ENCODE data around the gene ROBO1.

ROBO1 gene

GRCh38 chr3:78645628-78646310 is 1122.0 kb downstream of the ROBO1 start:
- no peak for DNase-seq
- Mint-ChIP-seq H3K27ac (no peak overlapping the region), H3K27me3 (no peaks in the 10 kb centered on the region), H3K4me1 (ENCODE audit: low read depth) (no peaks in the 10 kb centered on the region), H3K36me3 (ENCODE audit: low read depth) (no peaks in the 10 kb centered on the region), H3K9me3 (no peaks in the 10 kb centered on the region), H3K4me3 (no peak overlapping the region)

GRCh38 chr3:78644847-78645246 is 1123.0 kb downstream of the ROBO1 start:
- Mint-ChIP-seq H3K27ac (no peak overlapping the region), H3K9me3 (no peaks in the 10 kb centered on the region), H3K4me3 (no peak overlapping the region), H3K36me3 (ENCODE audit: low read depth) (no peaks in the 10 kb centered on the region), H3K27me3 (no peaks in the 10 kb centered on the region), H3K4me1 (ENCODE audit: low read depth) (no peaks in the 10 kb centered on the region)
- no peak for DNase-seq

GRCh38 chr3:78642226-78643035 is 1125.4 kb downstream of the ROBO1 start:
- Mint-ChIP-seq H3K9me3 (no peaks in the 10 kb centered on the region), H3K4me3 (no peak overlapping the region), H3K27me3 (no peaks in the 10 kb centered on the region), H3K27ac (no peak overlapping the region), H3K36me3 (ENCODE audit: low read depth) (no peaks in the 10 kb centered on the region), H3K4me1 (ENCODE audit: low read depth) (no peaks in the 10 kb centered on the region)
- no peak for DNase-seq

GRCh38 chr3:78641703-78642102 is 1126.1 kb downstream of the ROBO1 start:
- Mint-ChIP-seq H3K36me3 (ENCODE audit: low read depth) (no peaks in the 10 kb centered on the region), H3K4me3 (no peak overlapping the region)

GRCh38 chr3:78634316-78634715 is 1133.5 kb downstream of the ROBO1 start:
- no peaks in the 10 kb centered on the region for H3K36me3 Mint-ChIP-seq (ENCODE audit: low read depth)
- peaks cover 2% of the 10 kb centered on the region for H3K9me3 Mint-ChIP-seq

More at GRCh38 chr3:78641703-78642102, 1126.1 kb downstream of the ROBO1 start:
- H3K9me3 Mint-ChIP-seq: no peaks in the 10 kb centered on the region
- no peak overlapping the region for H3K27ac Mint-ChIP-seq
- no peaks in the 10 kb centered on the region for H3K27me3 Mint-ChIP-seq
- DNase-seq: no peak
- H3K4me1 Mint-ChIP-seq (ENCODE audit: low read depth): no peaks in the 10 kb centered on the region

GRCh38 chr3:78633626-78634025 is 1134.2 kb downstream of the ROBO1 start:
- Mint-ChIP-seq H3K27ac (no peak overlapping the region), H3K9me3 (peaks cover 2% of the 10 kb centered on the region), H3K36me3 (ENCODE audit: low read depth) (no peaks in the 10 kb centered on the region), H3K4me3 (no peak overlapping the region), H3K27me3 (no peaks in the 10 kb centered on the region), H3K4me1 (ENCODE audit: low read depth) (no peaks in the 10 kb centered on the region)
- no peak for DNase-seq

More at GRCh38 chr3:78634316-78634715, 1133.5 kb downstream of the ROBO1 start:
- H3K4me3 Mint-ChIP-seq: no peak overlapping the region
- no peaks in the 10 kb centered on the region for H3K4me1 Mint-ChIP-seq (ENCODE audit: low read depth)
- DNase-seq: no peak
- no peak overlapping the region for H3K27ac Mint-ChIP-seq
- H3K27me3 Mint-ChIP-seq: no peaks in the 10 kb centered on the region

- no peak for DNase-seq
Observed at GRCh38 chr3:78632925-78633553, 1134.8 kb downstream of the ROBO1 start.

GRCh38 chr3:78629544-78629943 is 1138.3 kb downstream of the ROBO1 start:
- H3K4me3 Mint-ChIP-seq: no peak overlapping the region
- DNase-seq: no peak
- H3K27me3 Mint-ChIP-seq: no peaks in the 10 kb centered on the region
- no peak overlapping the region for H3K27ac Mint-ChIP-seq
- no peaks in the 10 kb centered on the region for H3K36me3 Mint-ChIP-seq (ENCODE audit: low read depth)
- peaks cover 2% of the 10 kb centered on the region for H3K9me3 Mint-ChIP-seq
- no peaks in the 10 kb centered on the region for H3K4me1 Mint-ChIP-seq (ENCODE audit: low read depth)

More at GRCh38 chr3:78632925-78633553, 1134.8 kb downstream of the ROBO1 start:
- H3K9me3 Mint-ChIP-seq: peaks cover 2% of the 10 kb centered on the region
- H3K27me3 Mint-ChIP-seq: no peaks in the 10 kb centered on the region
- no peak overlapping the region for H3K27ac Mint-ChIP-seq
- H3K4me1 Mint-ChIP-seq (ENCODE audit: low read depth): no peaks in the 10 kb centered on the region
- no peak overlapping the region for H3K4me3 Mint-ChIP-seq
- no peaks in the 10 kb centered on the region for H3K36me3 Mint-ChIP-seq (ENCODE audit: low read depth)

- Mint-ChIP-seq H3K4me3 (no peak overlapping the region), H3K36me3 (ENCODE audit: low read depth) (no peaks in the 10 kb centered on the region), H3K27ac (no peak overlapping the region), H3K27me3 (no peaks in the 10 kb centered on the region), H3K9me3 (no peaks in the 10 kb centered on the region), H3K4me1 (ENCODE audit: low read depth) (no peaks in the 10 kb centered on the region)
- DNase-seq: no peak
Observed at GRCh38 chr3:78621061-78621716, 1146.6 kb downstream of the ROBO1 start.

GRCh38 chr3:78614486-78614885 is 1153.3 kb downstream of the ROBO1 start:
- no peaks in the 10 kb centered on the region for H3K4me1 Mint-ChIP-seq (ENCODE audit: low read depth)
- H3K27me3 Mint-ChIP-seq: no peaks in the 10 kb centered on the region
- no peaks in the 10 kb centered on the region for H3K36me3 Mint-ChIP-seq (ENCODE audit: low read depth)
- no peaks in the 10 kb centered on the region for H3K9me3 Mint-ChIP-seq
- no peak for DNase-seq
- H3K4me3 Mint-ChIP-seq: no peak overlapping the region
- H3K27ac Mint-ChIP-seq: no peak overlapping the region

- no peaks in the 10 kb centered on the region for H3K36me3 Mint-ChIP-seq (ENCODE audit: low read depth)
- H3K27ac Mint-ChIP-seq: no peak overlapping the region
- no peak overlapping the region for H3K4me3 Mint-ChIP-seq
- H3K9me3 Mint-ChIP-seq: no peaks in the 10 kb centered on the region
- DNase-seq: no peak
- no peaks in the 10 kb centered on the region for H3K27me3 Mint-ChIP-seq
- H3K4me1 Mint-ChIP-seq (ENCODE audit: low read depth): no peaks in the 10 kb centered on the region
Observed at GRCh38 chr3:78613421-78613879, 1154.3 kb downstream of the ROBO1 start.

GRCh38 chr3:78611278-78611677 is 1156.5 kb downstream of the ROBO1 start:
- no peak for DNase-seq
- H3K4me1 Mint-ChIP-seq (ENCODE audit: low read depth): no peaks in the 10 kb centered on the region
- no peak overlapping the region for H3K27ac Mint-ChIP-seq
- H3K36me3 Mint-ChIP-seq (ENCODE audit: low read depth): no peaks in the 10 kb centered on the region
- H3K27me3 Mint-ChIP-seq: no peaks in the 10 kb centered on the region
- H3K9me3 Mint-ChIP-seq: no peaks in the 10 kb centered on the region
- H3K4me3 Mint-ChIP-seq: no peak overlapping the region

GRCh38 chr3:78610462-78611125 is 1157.2 kb downstream of the ROBO1 start:
- Mint-ChIP-seq H3K9me3 (no peaks in the 10 kb centered on the region), H3K27ac (no peak overlapping the region), H3K27me3 (no peaks in the 10 kb centered on the region), H3K4me1 (ENCODE audit: low read depth) (no peaks in the 10 kb centered on the region), H3K36me3 (ENCODE audit: low read depth) (no peaks in the 10 kb centered on the region), H3K4me3 (no peak overlapping the region)
- no peak for DNase-seq

GRCh38 chr3:78606756-78607155 is 1161.0 kb downstream of the ROBO1 start:
- H3K27ac Mint-ChIP-seq: no peak overlapping the region
- no peaks in the 10 kb centered on the region for H3K36me3 Mint-ChIP-seq (ENCODE audit: low read depth)
- no peak for DNase-seq
- no peaks in the 10 kb centered on the region for H3K4me1 Mint-ChIP-seq (ENCODE audit: low read depth)
- H3K9me3 Mint-ChIP-seq: peaks cover 4% of the 10 kb centered on the region
- H3K27me3 Mint-ChIP-seq: no peaks in the 10 kb centered on the region
- H3K4me3 Mint-ChIP-seq: no peak overlapping the region

All from activated T-cell treated with anti-CD3 and anti-CD28 coated beads, Interleukin-2, amount 50 U/mL, for 24 hours (primary cell).